K562 (cell line): ENCODE data around the gene UNKL. TPM values are rescaled to one million over a fixed set of nuclear protein-coding genes. Genes with fewer than 3 reads are reported as not detected.

Source experiments
- ATF3 ChIP-seq, 2 experiments: fragments of 450-650 bp in 1 of 2; sonication (generic) in 1 of 2; formaldehyde crosslinking in 1 of 2; IDR thresholded peaks in 1 of 2; conservative IDR thresholded peaks in 1 of 2; 2 replicates each; pipeline versions ENCODE4 v1.6.1 to v1.8.1; 2016 to 2023; ENCODE audit warnings: mild to moderate bottlenecking in 2 of 2, moderate library complexity in 2 of 2, inconsistent platforms in 1 of 2, missing genetic modification reagents in 1 of 2
- DIDO1 ChIP-seq: fragments of 450-650 bp; IDR thresholded peaks from 2 replicates; pipeline ENCODE4 v1.6.1; 2016; ENCODE audit warnings: low read depth, missing biosample characterization, missing genetic modification characterization
- DLX4 ChIP-seq: fragments of 250-450 bp; sonication (Bioruptor Pico); IDR thresholded peaks from 2 replicates; pipeline ENCODE4 v1.6.1; 2021; ENCODE audit warnings: mild to moderate bottlenecking
- E2F6 ChIP-seq, 2 experiments: IDR thresholded peaks; 2 replicates each; pipeline ENCODE4 v1.6.1; 2011; ENCODE audit warnings: borderline replicate concordance in 1 of 2, control low read depth in 1 of 2, low read depth in 1 of 2, low read length in 1 of 2, mild to moderate bottlenecking in 1 of 2, mixed read lengths in 1 of 2, moderate library complexity in 1 of 2; ENCODE audit not compliant: insufficient read depth in 1 of 2, insufficient read length in 1 of 2, poor library complexity in 1 of 2, severe bottlenecking in 1 of 2; ENCODE audit errors: extremely low read depth in 1 of 2
- GTF2A2 ChIP-seq: IDR thresholded peaks from 2 replicates; pipeline ENCODE4 v1.6.1; 2016; ENCODE audit warnings: mild to moderate bottlenecking, missing genetic modification characterization, missing compliant biosample characterization
- HNRNPH1 ChIP-seq: fragments of 200-400 bp; formaldehyde crosslinking; optimal IDR thresholded peaks from 2 replicates; pipeline ENCODE3; 2017; ENCODE audit warnings: low read depth, mild to moderate bottlenecking, low read length, moderate library complexity
- MEIS2 ChIP-seq: fragments of 450-650 bp; IDR thresholded peaks from 2 replicates; pipeline ENCODE4 v1.6.1; 2014; ENCODE audit warnings: mild to moderate bottlenecking; ENCODE audit not compliant: partially characterized antibody
- MLLT1 ChIP-seq, 2 experiments: fragments of 450-650 bp; IDR thresholded peaks; 2 replicates each; pipeline ENCODE4 v1.6.1; 2016
- NFE2 ChIP-seq: IDR thresholded peaks from 2 replicates; pipeline ENCODE4 v1.6.1; 2014; ENCODE audit warnings: antibody characterized with exemption, low read depth
- NR0B1 ChIP-seq: fragments of 450-650 bp; IDR thresholded peaks from one replicate; pipeline ENCODE4 v1.6.1; 2018; ENCODE audit warnings: mild to moderate bottlenecking, moderate library complexity; ENCODE audit not compliant: partially characterized antibody
- POLR2A ChIP-seq: fragments of 450-650 bp; conservative IDR thresholded peaks from 2 replicates; pipeline ENCODE4 v1.6.1; 2016
- POLR2AphosphoS5 ChIP-seq: IDR thresholded peaks from 2 replicates; pipeline ENCODE4 v1.6.1; 2011; ENCODE audit warnings: mild to moderate bottlenecking, low read depth, low read length, moderate library complexity; ENCODE audit not compliant: control insufficient read depth, insufficient read depth
- POLR3A ChIP-seq: IDR thresholded peaks from 2 replicates; pipeline ENCODE4 v1.6.1; 2011; ENCODE audit warnings: borderline replicate concordance, mild to moderate bottlenecking, moderate library complexity; ENCODE audit not compliant: insufficient read length, insufficient read depth; ENCODE audit errors: extremely low read depth
- SIRT6 ChIP-seq: IDR thresholded peaks from one replicate; pipeline ENCODE4 v1.6.1; 2012; ENCODE audit warnings: low read depth, mild to moderate bottlenecking, control low read depth, inconsistent platforms, low read length, moderate library complexity
- SRF ChIP-seq, 2 experiments: fragments of 250-450, 450-650 bp in 1 of 2; sonication (Bioruptor Pico) in 1 of 2; sonication (generic) in 1 of 2; formaldehyde crosslinking; IDR thresholded peaks; 2 replicates each; pipeline versions ENCODE4 v1.5.0 to v1.5.1; 2020 to 2022; ENCODE audit warnings: mild to moderate bottlenecking in 1 of 2, missing genetic modification reagents in 1 of 2
- TEAD1 ChIP-seq, 2 experiments: fragments of 450-650 bp in 1 of 2; sonication (generic) in 1 of 2; formaldehyde crosslinking; IDR thresholded peaks; 2 replicates each; pipeline versions ENCODE4 v1.4.0 to v1.8.0; 2020 to 2022; ENCODE audit warnings: mild to moderate bottlenecking in 2 of 2, missing genetic modification reagents in 1 of 2
- ZBTB43 ChIP-seq: sonication (generic); formaldehyde crosslinking; IDR thresholded peaks from 2 replicates; pipeline ENCODE4 v1.8.0; 2023; ENCODE audit warnings: mild to moderate bottlenecking, missing genetic modification reagents
- ZNF184 ChIP-seq: sonication (generic); formaldehyde crosslinking; IDR thresholded peaks from 2 replicates; pipeline ENCODE4 v1.5.0; 2020; ENCODE audit warnings: missing genetic modification reagents
- ZNF717 ChIP-seq: fragments of 250-450 bp; sonication (Bioruptor Pico); IDR thresholded peaks from 2 replicates; pipeline ENCODE4 v1.5.0; 2021
- ZNF76 ChIP-seq: fragments of 250-450 bp; sonication (Bioruptor Pico); IDR thresholded peaks from 2 replicates; pipeline ENCODE4 v1.4.0; 2020; ENCODE audit warnings: mild to moderate bottlenecking, moderate library complexity, borderline replicate concordance
- polyA plus RNA-seq, 8 experiments: library from polyadenylated mRNA; depleted of rRNA in 4 of 8; stranded (reverse) in 5 of 8; unstranded in 3 of 8; fragments of >200 nt; fragmentation: Nextera tagmentation in 2 of 8; fragmentation: Illumina TruSeq in 1 of 8; extraction: Ambion mirVana in 2 of 8; extraction: Trizol in 1 of 8; gene quantifications; 2 replicates each; pipeline versions ENCODE4 v1.2.1 to v1.2.3, GENCODE V29; 2011 to 2014; ENCODE audit warnings: inconsistent platforms in 1 of 8, missing spikeins in 1 of 8
- total RNA-seq, 7 experiments: library from RNA; depleted of rRNA in 6 of 7; stranded (reverse); fragments of >200 nt in 6 of 7; fragmentation: Illumina TruSeq in 2 of 7; extraction: Trizol in 2 of 7; gene quantifications; 2 replicates each; pipeline versions ENCODE4 v1.2.1 to v1.2.3, GENCODE V29; 2011 to 2021; ENCODE audit warnings: low replicate concordance in 1 of 7

Gene UNKL
- total and polyA plus RNA-seq, 9 of the 15 experiments (the other 6 are each of a cell fraction or from before 2014, with no cell fraction given) = 0.37 to 30.2 (median 5.1) TPM

GRCh38 chr16:1379304-1380076, 35.0 kb downstream of the UNKL start (continued):
- TF ChIP-seq ZBTB43 (CRISPR knock-in tag) = no peak
- no peak for TF ChIP-seq SRF (CRISPR knock-in tag; IDR thresholded peaks at IDR 0.05)
- TF ChIP-seq NFE2 = peak; percentile 92
- TF ChIP-seq HNRNPH1 = no peak
- no peak for TF ChIP-seq ATF3 (IDR thresholded peaks at IDR 0.05)
- TF ChIP-seq ATF3 (CRISPR knock-in tag; conservative IDR thresholded peaks at IDR 0.05) = 0 out of 2 replicates have a peak, but pooled peaks have one; percentile 3
- TF ChIP-seq TEAD1 (CRISPR knock-in tag; IDR thresholded peaks at IDR 0.05) = no peak
- no peak for TF ChIP-seq MLLT1 (IDR thresholded peaks at IDR 0.05)
- TF ChIP-seq DLX4 (CRISPR knock-in tag) = no peak
- TF ChIP-seq SIRT6 = no peak
- no peak for TF ChIP-seq GTF2A2 (tag)
- peak; percentile 51 to 91 for TF ChIP-seq E2F6 (IDR thresholded peaks at IDR 0.05; ENCODE audit: borderline replicate concordance in 1 of 2, extremely low read depth in 1 of 2, insufficient read depth in 1 of 2, insufficient read length in 1 of 2, low read depth in 1 of 2, low read length in 1 of 2, poor library complexity in 1 of 2, severe bottlenecking in 1 of 2)
- TF ChIP-seq POLR3A = no peak
- no peak for TF ChIP-seq ZNF184 (CRISPR knock-in tag)
- peak; percentile 87 for TF ChIP-seq POLR2A
- TF ChIP-seq DIDO1 (tag) = no peak
- TF ChIP-seq NR0B1 = no peak
- TF ChIP-seq MEIS2 = no peak
- peak; percentile 59; the same call in 1 of the 2 replicates for TF ChIP-seq POLR2AphosphoS5
- TF ChIP-seq ZNF717 (CRISPR knock-in tag) = no peak
- TF ChIP-seq ZNF76 = no peak
